Choroid plexus epithelial cell (primary cell): ENCODE measurements around the gene AUTS2.

Experiments used
- DNase-seq: peaks from one replicate; pipeline ENCODE4 v3.0.0-alpha.2; 2010; ENCODE audit warnings: low read depth
- H3K4me3 ChIP-seq: 2 replicates; pipeline ENCODE4 v1.5.1; 2011; ENCODE audit warnings: low read depth, mild to moderate bottlenecking, control low read depth, low read length, moderate library complexity
- TF ChIP-seq, protein P1 (sequence below): conservative IDR thresholded peaks from 2 replicates; pipeline ENCODE4 v1.5.1; 2011; ENCODE audit warnings: low read depth, mild to moderate bottlenecking, control low read depth, inconsistent platforms, low read length, moderate library complexity

Gene AUTS2

DNA sequence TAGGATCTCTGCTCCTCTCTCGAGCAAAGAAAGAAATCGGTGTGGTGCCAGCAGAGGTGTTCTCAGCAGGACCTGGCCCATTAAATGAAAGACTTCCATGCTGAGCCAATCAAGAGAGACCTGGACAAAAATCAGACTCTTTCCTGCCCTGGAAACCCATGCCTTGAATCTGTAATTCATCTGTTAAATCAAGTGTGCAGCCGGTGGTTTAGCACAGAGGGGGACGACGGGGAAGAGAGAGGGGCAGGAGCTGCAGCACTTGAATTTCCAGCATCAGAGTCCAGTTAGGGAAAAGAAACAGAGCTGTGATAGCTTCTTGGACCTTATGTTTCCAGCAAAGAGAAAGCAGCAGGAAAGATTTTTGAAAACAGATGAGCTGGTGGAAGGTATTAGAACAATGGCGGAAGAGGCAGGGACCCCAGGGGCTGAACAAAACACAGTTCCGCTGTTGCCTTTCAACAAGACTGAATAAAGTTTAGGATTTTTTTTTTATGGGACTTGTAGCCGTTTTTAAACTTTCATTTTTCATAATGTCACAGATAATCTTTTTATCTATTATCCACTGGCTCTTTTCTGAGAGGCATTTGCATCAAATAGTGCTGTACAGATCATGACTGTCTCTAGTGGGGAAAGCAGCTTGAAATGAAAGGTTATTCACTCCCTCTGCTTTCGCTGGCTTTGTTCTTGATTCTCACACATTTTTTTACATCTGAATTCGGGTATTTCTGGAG lies 990.1 kb downstream of the AUTS2 start:
- DNase-seq: no peak
- TF ChIP-seq, protein P1, sequence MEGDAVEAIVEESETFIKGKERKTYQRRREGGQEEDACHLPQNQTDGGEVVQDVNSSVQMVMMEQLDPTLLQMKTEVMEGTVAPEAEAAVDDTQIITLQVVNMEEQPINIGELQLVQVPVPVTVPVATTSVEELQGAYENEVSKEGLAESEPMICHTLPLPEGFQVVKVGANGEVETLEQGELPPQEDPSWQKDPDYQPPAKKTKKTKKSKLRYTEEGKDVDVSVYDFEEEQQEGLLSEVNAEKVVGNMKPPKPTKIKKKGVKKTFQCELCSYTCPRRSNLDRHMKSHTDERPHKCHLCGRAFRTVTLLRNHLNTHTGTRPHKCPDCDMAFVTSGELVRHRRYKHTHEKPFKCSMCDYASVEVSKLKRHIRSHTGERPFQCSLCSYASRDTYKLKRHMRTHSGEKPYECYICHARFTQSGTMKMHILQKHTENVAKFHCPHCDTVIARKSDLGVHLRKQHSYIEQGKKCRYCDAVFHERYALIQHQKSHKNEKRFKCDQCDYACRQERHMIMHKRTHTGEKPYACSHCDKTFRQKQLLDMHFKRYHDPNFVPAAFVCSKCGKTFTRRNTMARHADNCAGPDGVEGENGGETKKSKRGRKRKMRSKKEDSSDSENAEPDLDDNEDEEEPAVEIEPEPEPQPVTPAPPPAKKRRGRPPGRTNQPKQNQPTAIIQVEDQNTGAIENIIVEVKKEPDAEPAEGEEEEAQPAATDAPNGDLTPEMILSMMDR: no peak
- H3K4me3 ChIP-seq: no peak overlapping the region

DNA sequence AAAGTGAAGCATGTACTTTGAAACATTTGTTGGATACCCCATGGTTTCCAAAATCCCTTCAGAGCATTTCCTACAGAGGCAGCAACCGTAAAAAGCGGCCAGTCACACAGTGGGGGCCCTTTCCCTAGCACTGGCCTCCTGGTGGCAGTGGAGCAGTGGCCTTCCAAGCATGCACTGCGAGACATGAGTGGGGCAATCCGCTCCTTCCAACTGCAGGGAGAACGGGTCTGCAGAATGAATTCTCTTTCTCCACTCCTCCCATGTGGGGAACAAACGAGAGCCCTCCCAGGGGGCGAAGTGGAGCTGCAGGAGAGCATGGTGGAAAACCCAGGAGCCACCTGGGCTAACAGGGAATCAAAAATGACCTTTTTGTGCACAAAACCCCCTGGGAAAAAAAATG lies 990.7 kb downstream of the AUTS2 start:
- no peak overlapping the region for H3K4me3 ChIP-seq
- TF ChIP-seq, protein P1: no peak
- DNase-seq: no peak

DNA sequence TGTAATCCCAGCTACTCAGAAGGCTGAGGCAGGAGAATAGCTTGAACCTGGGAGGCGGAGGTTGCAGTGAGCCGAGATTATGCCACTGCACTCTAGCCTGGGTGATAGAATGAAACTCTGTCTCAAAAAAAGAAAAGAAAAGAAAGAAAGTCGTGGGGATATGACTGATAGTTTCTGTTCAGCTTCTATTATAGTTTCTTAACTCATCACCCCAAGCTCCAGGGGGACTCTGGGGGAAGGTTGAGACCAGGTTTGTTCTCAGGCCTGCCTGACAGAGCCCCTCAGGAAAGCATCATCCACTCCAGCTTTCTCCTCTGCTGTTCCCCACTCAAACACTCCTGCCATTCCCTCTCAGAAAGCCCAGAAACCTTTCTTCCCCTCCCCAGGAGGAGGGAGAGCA lies 991.3 kb downstream of the AUTS2 start:
- no peak for DNase-seq
- no peak overlapping the region for H3K4me3 ChIP-seq
- TF ChIP-seq, protein P1: no peak

DNA sequence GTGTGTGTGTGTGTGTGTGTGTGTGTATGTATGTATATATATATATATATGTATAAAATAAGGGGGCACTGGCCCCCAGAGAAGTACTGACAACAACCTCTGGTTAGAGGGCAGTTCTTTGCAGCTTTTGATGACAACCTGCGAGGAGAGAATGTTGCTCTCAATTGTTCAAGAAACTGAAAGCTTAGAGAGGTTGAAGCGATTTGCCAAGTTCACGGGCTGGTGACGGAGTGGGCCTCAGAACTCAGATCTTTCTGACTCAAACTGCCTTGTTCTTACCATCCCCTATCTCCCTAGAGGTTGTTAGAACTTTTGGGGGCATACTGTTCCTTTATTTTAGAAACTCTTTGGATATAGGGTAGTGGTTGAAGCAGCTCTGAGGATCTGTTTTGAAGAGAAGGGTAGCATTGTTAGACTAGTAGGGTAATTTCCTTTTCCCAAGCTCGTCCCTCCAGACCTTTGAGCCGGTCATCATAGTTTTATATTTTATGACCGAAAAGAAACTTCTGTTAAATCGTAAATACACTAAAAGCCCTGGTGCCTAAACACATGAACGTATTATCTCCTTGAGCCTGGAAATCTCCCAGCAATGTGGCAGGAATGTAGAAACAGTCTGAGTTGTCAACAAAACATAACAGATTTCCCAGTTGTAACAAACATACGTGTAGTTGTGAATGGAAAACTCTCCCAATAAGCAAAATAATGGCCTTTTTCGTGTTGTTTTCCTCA lies 992.0 kb downstream of the AUTS2 start:
- TF ChIP-seq, protein P1: no peak
- no peak for DNase-seq
- no peak overlapping the region for H3K4me3 ChIP-seq

DNA sequence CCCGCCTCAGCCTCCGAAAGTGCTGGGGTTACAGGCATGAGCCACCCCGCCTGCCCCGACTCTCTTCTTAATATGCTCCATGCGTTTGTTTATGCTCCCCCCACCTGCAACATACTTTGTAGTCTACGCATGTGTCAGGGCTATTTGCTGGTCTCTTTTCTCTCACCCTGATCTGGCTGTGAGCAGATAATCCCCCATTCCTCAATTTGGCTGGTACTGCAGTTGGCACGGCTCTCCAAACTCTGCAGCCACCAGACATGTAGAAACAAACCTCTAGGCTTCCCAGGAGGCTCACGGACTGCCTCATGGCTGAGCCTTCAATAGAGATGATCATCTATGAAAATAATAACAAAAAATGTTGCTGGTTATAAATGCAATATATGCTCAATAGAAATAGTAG lies 993.4 kb downstream of the AUTS2 start:
- no peak for DNase-seq
- no peak overlapping the region for H3K4me3 ChIP-seq
- TF ChIP-seq, protein P1: no peak

DNA sequence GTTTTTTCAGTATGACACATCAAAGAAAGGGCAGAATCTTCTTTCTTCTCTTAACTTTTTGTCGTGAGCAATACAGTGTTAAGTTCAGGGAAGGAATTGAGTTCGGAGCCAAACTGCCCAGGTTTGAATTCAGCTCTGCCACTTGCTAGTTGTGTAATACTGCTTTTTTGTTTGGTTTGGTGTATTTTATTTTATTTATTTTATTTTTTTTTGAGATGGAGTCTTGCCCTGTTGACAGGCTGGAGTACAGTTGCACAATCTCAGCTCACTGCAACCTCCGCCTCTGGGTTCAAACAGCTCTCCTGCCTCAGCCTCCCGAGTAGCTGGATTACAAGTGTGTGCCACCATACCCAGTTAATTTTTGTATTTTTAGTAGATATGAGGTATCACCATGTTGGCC lies 993.9 kb downstream of the AUTS2 start:
- TF ChIP-seq, protein P1: no peak
- DNase-seq: no peak
- no peak overlapping the region for H3K4me3 ChIP-seq
